Karpas-422 (cell line): Measurements from ENCODE around the gene TRAPPC2L. TPM values are rescaled to one million over a fixed set of nuclear protein-coding genes. Genes with fewer than 3 reads are reported as not detected.

ENCODE experiments used
- DNase-seq: peaks from one replicate; pipeline ENCODE4 v3.0.0-alpha.2; 2015
- H2AFZ ChIP-seq: fragments of 200-600 bp; sonication (generic); 2 replicates; pipeline ENCODE4 v1.6.1; 2014; ENCODE audit warnings: antibody characterized with exemption, low read length, mixed read lengths
- H3K27ac ChIP-seq: fragments of 200-600 bp; sonication (generic); 2 replicates; pipeline ENCODE4 v1.5.1; 2014; ENCODE audit warnings: mild to moderate bottlenecking, low read length, moderate library complexity
- H3K27me3 ChIP-seq: fragments of 200-600 bp; sonication (generic); 2 replicates; pipeline ENCODE4 v1.6.1; 2014; ENCODE audit warnings: low read length, mixed read lengths
- H3K36me3 ChIP-seq: fragments of 200-600 bp; sonication (generic); 2 replicates; pipeline ENCODE4 v1.6.1; 2014; ENCODE audit warnings: low read length, mixed read lengths; ENCODE audit not compliant: insufficient read depth
- H3K4me1 ChIP-seq: fragments of 200-600 bp; sonication (generic); 2 replicates; pipeline ENCODE4 v1.6.1; 2014; ENCODE audit warnings: mild to moderate bottlenecking, low read length, mixed read lengths
- H3K4me2 ChIP-seq: fragments of 200-600 bp; sonication (generic); 2 replicates; pipeline ENCODE4 v1.6.1; 2014; ENCODE audit warnings: low read length, low read depth, mild to moderate bottlenecking; ENCODE audit not compliant: poor library complexity, severe bottlenecking
- H3K4me3 ChIP-seq: fragments of 200-600 bp; sonication (generic); 2 replicates; pipeline ENCODE4 v1.5.1; 2014; ENCODE audit warnings: mild to moderate bottlenecking, antibody characterized with exemption, low read length, mixed read lengths
- H3K79me2 ChIP-seq: fragments of 200-600 bp; sonication (generic); 2 replicates; pipeline ENCODE4 v1.6.1; 2014; ENCODE audit warnings: mild to moderate bottlenecking, low read length, mixed read lengths
- H3K9ac ChIP-seq: fragments of 200-600 bp; sonication (generic); 2 replicates; pipeline ENCODE4 v1.6.0; 2014; ENCODE audit warnings: low read length
- H3K9me2 ChIP-seq: fragments of 200-600 bp; sonication (generic), shearing (Covaris generic); replicated peaks from 2 replicates; pipeline ENCODE4 v1.6.0; 2014; ENCODE audit warnings: mild to moderate bottlenecking, low read length, moderate library complexity; ENCODE audit not compliant: insufficient read depth
- H3K9me3 ChIP-seq: fragments of 300-700, 200-600 bp; sonication (generic); 2 replicates; pipeline ENCODE4 v1.6.1; 2014; ENCODE audit warnings: low read length, mixed read lengths
- H4K20me1 ChIP-seq: fragments of 200-600 bp; sonication (generic); 2 replicates; pipeline ENCODE4 v1.6.1; 2014; ENCODE audit warnings: mild to moderate bottlenecking, antibody characterized with exemption, low read length, low read depth; ENCODE audit not compliant: insufficient read depth
- total RNA-seq: library from RNA; depleted of rRNA; stranded (reverse); fragments of >200 nt; shearing (Covaris generic); gene quantifications from 2 replicates; pipeline ENCODE4 v1.2.3, GENCODE V29; 2014; ENCODE audit warnings: low replicate concordance

TRAPPC2L gene
- total RNA-seq, 1 experiment from 2014 or later, result 84.6 TPM

DNA sequence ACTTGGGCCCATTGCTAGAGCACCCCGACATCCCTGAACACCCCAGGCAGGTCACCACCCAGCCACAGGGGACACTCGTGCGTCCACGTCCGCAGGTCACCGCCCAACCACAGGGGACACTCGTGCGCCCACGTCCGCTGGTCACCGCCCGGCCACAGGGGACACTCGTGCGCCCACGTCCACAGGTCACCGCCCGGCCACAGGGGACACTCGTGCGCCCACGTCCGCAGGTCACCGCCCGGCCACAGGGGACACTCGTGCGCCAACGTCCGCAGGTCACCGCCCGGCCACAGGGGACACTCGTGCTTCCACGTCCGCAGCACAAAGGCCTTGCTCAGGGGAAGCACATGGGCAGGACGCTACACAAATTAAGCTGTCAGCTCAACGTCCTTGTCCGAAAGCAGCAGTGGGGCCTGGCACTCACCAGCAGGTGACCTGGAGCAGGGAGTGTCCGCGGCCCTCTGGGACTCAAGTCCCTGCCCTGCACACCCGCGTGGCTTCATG lies 17.8 kb upstream of the TRAPPC2L start:
- Histone ChIP-seq H3K9me2 (no peaks in the 10 kb centered on the region), H3K79me2 (no peaks in the 10 kb centered on the region), H3K36me3 (no peaks in the 10 kb centered on the region), H3K4me2 (no peak overlapping the region), H3K27ac (no peak overlapping the region), H3K4me3 (no peak overlapping the region), H3K27me3 (no peaks in the 10 kb centered on the region), H3K9me3 (no peaks in the 10 kb centered on the region), H3K4me1 (no peaks in the 10 kb centered on the region), H4K20me1 (no peaks in the 10 kb centered on the region), H2AFZ (no peak overlapping the region), H3K9ac (no peak overlapping the region)
- no peak for DNase-seq

DNA sequence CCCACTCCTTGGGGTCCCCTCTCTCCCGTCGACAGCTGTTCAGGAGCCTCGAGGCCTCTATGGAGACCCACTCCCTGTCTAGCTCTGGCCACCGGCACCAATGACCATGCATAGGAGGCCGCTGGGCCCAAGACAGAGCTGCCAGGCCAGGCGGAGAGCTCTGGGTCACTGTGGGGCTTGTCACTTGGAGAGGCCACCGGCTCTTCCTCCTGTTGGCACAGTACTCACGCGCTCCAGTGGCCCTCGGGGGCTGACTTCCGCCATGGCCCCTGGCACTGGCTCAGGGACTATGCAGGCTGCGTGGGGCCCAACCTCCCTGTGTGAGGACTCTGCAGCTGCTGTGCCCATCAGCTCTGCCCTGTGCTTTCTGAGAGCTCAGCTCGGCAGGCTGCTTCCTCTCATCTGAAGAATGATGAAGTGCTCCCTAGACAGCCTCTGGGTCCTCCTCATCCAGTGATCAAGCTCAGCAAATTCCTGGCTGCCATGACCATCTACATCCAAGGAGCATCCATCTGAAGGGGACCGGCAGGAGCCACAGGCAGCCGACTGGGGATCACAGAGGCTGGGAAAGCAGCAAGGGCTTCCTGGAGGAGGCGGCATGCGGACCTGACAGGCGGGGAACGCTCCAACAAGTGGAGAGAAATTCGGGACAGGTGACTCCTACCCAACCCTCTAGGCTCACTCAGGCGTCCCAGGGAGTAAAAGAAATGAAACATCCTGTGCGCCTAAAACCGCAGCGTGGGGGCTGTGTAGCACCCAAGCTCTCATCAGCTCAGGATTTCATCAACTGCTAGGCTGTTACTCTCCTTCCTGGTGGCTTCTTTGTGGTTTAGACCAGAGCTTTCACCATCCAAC lies 17.0 kb upstream of the TRAPPC2L start:
- Histone ChIP-seq H3K4me3 (no peak overlapping the region), H3K9me2 (no peaks in the 10 kb centered on the region), H3K36me3 (no peaks in the 10 kb centered on the region), H2AFZ (no peak overlapping the region), H3K27me3 (no peaks in the 10 kb centered on the region), H3K4me2 (no peak overlapping the region), H4K20me1 (no peaks in the 10 kb centered on the region), H3K79me2 (no peaks in the 10 kb centered on the region), H3K9ac (no peak overlapping the region), H3K27ac (no peak overlapping the region), H3K9me3 (no peaks in the 10 kb centered on the region), H3K4me1 (peaks cover 8% of the 10 kb centered on the region)
- no peak for DNase-seq

DNA sequence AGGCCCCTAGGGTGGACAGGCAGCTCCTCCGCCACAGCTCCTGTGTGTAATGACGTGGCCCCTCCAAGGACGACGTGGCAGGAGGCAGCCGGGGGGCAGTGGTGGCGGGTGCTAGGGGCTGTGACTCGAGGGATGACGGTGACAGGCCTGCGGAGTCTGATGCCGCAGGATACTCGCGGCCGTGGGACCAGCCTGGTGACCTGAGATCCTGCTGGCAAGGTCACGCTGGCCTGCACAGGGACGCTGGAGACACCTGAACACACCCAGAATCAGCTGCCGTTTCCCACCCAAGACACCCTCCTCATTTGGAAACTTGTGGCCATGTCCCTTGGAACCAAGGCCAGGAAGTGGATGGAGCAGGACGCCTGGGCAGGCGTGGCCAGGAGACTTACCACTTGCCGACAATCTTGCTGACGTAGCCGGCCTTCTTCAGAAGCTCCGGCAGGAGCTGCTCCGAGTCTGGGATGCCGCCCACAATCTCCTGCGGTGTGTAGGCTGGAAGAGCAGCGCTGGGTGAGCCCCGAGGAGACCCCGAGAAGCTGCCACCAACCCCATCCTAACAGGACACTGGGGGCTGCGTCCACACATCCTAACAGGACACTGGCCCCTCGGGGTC lies 16.2 kb upstream of the TRAPPC2L start:
- H4K20me1 ChIP-seq, result no peaks in the 10 kb centered on the region
- H3K4me2 ChIP-seq, result no peak overlapping the region
- H2AFZ ChIP-seq, result no peak overlapping the region
- H3K9ac ChIP-seq, result no peak overlapping the region
- H3K4me3 ChIP-seq, result no peak overlapping the region
- no peak for DNase-seq
- H3K36me3 ChIP-seq, result no peaks in the 10 kb centered on the region
- H3K27me3 ChIP-seq, result no peaks in the 10 kb centered on the region
- H3K79me2 ChIP-seq, result no peaks in the 10 kb centered on the region
- H3K9me3 ChIP-seq, result no peaks in the 10 kb centered on the region
- H3K4me1 ChIP-seq, result peaks cover 12% of the 10 kb centered on the region
- H3K27ac ChIP-seq, result no peak overlapping the region
- no peaks in the 10 kb centered on the region for H3K9me2 ChIP-seq

DNA sequence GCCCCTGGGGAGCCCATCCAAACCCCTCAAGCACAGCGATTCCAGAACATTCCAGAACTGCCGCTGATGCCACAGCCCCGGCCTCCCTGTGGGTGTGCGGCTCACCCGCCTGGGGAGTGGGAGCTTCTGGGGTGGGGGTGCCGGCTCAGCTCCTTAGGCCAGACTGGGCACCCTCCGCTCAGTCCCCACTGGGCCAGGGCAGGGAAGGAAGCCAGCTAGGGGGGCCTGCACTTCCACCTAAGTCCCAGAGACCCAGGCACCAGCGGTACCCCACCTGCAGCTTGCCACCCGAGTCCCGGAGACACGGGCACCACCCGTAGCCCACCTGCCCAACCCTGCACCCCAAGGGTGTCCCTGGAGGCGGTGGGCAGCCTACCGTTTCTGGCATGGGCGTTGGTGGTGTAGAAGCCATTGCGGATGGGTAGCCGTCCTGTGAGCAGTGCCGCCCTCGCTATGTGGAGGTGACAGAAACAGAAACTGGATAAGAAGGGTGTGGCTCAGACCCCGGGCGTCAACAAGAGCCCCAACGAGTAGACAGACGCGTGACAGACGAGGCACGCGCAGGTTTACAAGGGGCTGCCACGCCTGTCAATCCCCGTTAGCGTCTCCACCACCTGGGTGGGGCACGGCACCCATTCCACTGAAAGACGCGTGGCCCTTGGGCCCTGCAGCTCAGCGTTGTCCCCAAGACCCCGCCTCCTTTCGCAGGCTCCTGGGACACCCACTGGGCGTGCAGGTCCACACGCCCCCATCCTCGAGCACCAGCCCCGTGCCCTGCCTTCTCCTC lies 15.2 kb upstream of the TRAPPC2L start:
- Histone ChIP-seq H3K4me3 (no peak overlapping the region), H3K9me2 (no peaks in the 10 kb centered on the region), H3K27me3 (no peaks in the 10 kb centered on the region), H3K9ac (no peak overlapping the region), H3K79me2 (no peaks in the 10 kb centered on the region), H3K4me2 (no peak overlapping the region), H3K27ac (no peak overlapping the region), H4K20me1 (no peaks in the 10 kb centered on the region), H3K4me1 (peaks cover 12% of the 10 kb centered on the region), H3K9me3 (no peaks in the 10 kb centered on the region), H3K36me3 (no peaks in the 10 kb centered on the region), H2AFZ (no peak overlapping the region)
- DNase-seq, result no peak

DNA sequence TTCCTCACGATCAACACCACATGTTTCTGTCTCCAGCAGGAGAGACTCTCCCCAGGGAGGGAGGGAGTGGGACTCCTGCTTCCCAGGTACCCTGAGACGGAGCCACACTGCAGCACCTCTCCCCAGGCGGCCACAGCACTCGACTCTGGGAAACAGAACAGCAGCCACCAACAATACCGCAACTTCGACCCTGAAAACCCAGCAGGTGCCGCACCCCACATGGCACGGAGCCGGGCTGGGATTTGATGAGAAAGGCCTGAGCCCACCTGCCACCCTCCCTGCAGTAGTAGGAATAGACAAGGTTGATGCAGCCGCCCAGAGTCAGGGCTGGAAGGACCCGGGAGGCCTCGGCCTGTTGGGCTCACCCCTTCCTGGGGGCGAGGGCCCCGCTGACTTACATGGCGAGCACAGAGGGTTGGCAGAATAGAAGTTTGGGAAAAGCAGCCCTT lies 14.6 kb upstream of the TRAPPC2L start:
- Histone ChIP-seq H3K27ac (no peak overlapping the region), H3K9me3 (no peaks in the 10 kb centered on the region), H4K20me1 (no peaks in the 10 kb centered on the region), H3K9ac (no peak overlapping the region), H3K36me3 (no peaks in the 10 kb centered on the region), H3K9me2 (no peaks in the 10 kb centered on the region), H3K4me2 (no peak overlapping the region), H3K4me3 (no peak overlapping the region), H3K4me1 (peaks cover 12% of the 10 kb centered on the region), H3K79me2 (no peaks in the 10 kb centered on the region), H3K27me3 (no peaks in the 10 kb centered on the region), H2AFZ (no peak overlapping the region)
- no peak for DNase-seq

DNA sequence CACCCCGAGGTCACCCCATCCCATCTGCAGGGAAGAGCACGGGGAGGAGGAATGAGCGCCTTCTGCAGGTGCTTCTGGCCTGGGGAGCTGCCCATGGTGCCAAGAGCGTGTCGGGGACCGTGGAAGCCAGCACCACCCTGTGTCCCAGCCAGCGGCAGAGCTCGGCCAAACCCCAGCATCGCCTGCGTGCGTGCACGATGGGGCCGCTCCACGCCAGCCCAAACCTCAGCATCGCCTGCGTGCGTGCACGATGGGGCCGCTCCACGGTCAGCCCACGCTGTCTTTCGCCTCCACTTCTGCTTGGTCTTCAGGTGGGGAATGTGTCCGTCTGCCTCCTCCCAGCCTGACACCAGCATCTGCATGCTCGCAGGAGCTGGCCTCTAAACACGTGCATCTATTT lies 14.1 kb upstream of the TRAPPC2L start:
- Histone ChIP-seq H3K27me3 (no peaks in the 10 kb centered on the region), H3K4me2 (no peak overlapping the region), H3K79me2 (no peaks in the 10 kb centered on the region), H3K9ac (no peak overlapping the region), H3K9me2 (no peaks in the 10 kb centered on the region), H3K4me3 (no peak overlapping the region), H3K4me1 (peaks cover 12% of the 10 kb centered on the region), H4K20me1 (no peaks in the 10 kb centered on the region), H3K36me3 (no peaks in the 10 kb centered on the region), H2AFZ (no peak overlapping the region), H3K9me3 (no peaks in the 10 kb centered on the region), H3K27ac (no peak overlapping the region)
- no peak for DNase-seq

DNA sequence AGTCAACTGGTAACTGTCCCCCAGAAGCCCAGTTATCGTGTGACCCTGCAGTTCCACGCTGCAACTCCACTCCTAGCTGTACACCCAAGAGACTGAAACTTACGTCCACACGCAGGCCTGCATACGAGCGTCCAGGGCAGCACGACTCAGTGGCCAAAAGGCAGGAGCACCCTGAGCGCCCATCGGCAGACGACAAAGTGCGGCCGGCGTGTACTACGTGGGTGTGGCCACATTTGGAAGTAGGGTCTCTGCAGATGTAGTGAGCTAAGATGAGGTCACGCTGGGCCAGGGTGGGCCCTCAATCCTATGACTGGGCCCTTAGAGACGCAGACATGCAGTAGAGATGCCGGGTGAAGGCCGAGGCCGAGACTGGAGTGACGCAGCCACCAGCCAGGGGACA lies 13.7 kb upstream of the TRAPPC2L start:
- H3K9me2 ChIP-seq, result no peaks in the 10 kb centered on the region
- H3K27me3 ChIP-seq, result no peaks in the 10 kb centered on the region
- H3K4me1 ChIP-seq, result peaks cover 12% of the 10 kb centered on the region
- no peak overlapping the region for H3K9ac ChIP-seq
- H3K4me3 ChIP-seq, result no peak overlapping the region
- H3K9me3 ChIP-seq, result no peaks in the 10 kb centered on the region
- DNase-seq, result no peak
- no peak overlapping the region for H2AFZ ChIP-seq
- H3K36me3 ChIP-seq, result no peaks in the 10 kb centered on the region
- no peak overlapping the region for H3K27ac ChIP-seq
- H4K20me1 ChIP-seq, result no peaks in the 10 kb centered on the region
- no peaks in the 10 kb centered on the region for H3K79me2 ChIP-seq
- H3K4me2 ChIP-seq, result no peak overlapping the region
